DMS153 (cell line): Measurements from ENCODE around the gene ASF1A.

ENCODE experiments used
- DNase-seq: peaks from one replicate; lab custom pipeline; 2025; lab: John Stamatoyannopoulos, UW

Gene ASF1A

GRCh38 chr6:118913161-118913560, 19.2 kb downstream of the ASF1A start:
- DNase-seq = no peak

- no peak for DNase-seq
Observed at GRCh38 chr6:118914598-118914997, 20.6 kb downstream of the ASF1A start.

GRCh38 chr6:118917546-118918328, 23.8 kb downstream of the ASF1A start:
- DNase-seq = no peak

GRCh38 chr6:118918329-118918725, 24.4 kb downstream of the ASF1A start:
- no peak for DNase-seq

GRCh38 chr6:118921084-118921483, 27.1 kb downstream of the ASF1A start:
- no peak for DNase-seq

GRCh38 chr6:118923035-118923434, 29.1 kb downstream of the ASF1A start:
- no peak for DNase-seq

- DNase-seq = no peak
Observed at GRCh38 chr6:118930680-118931079, 36.7 kb downstream of the ASF1A start.

- no peak for DNase-seq
Observed at GRCh38 chr6:118931436-118931835, 37.5 kb downstream of the ASF1A start.

- no peak for DNase-seq
Observed at GRCh38 chr6:118932421-118932820, 38.5 kb downstream of the ASF1A start.

- no peak for DNase-seq
Observed at GRCh38 chr6:118933855-118934460, 40.0 kb downstream of the ASF1A start.

- DNase-seq = peak; percentile 83
Observed at GRCh38 chr6:118934461-118935330, 40.7 kb downstream of the ASF1A start, which contains the start of gene MCM9. MCM9 (minus strand) TSS chr6:118935159; CDS start chr6:118931723, 3,436 bp downstream.

- DNase-seq = no peak
Observed at GRCh38 chr6:118935331-118935668, 41.3 kb downstream of the ASF1A start.

- DNase-seq = no peak
Observed at GRCh38 chr6:118935978-118936703, 42.2 kb downstream of the ASF1A start.

- no peak for DNase-seq
Observed at GRCh38 chr6:118939683-118940082, 45.7 kb downstream of the ASF1A start.

GRCh38 chr6:118940770-118941169, 46.8 kb downstream of the ASF1A start:
- no peak for DNase-seq

- DNase-seq = no peak
Observed at GRCh38 chr6:118945217-118945616, 51.3 kb downstream of the ASF1A start.

- DNase-seq = no peak
Observed at GRCh38 chr6:118952683-118953082, 58.7 kb downstream of the ASF1A start.

- DNase-seq = no peak
Observed at GRCh38 chr6:118953391-118953790, 59.4 kb downstream of the ASF1A start.
